Measurements from ENCODE around the gene SORCS2.

Gene SORCS2

GRCh38 chr4:7270121-7270520 is 77.8 kb downstream of the SORCS2 start:
- H3K9me3 ChIP-seq (ENCODE audit: control insufficient read depth, insufficient read depth, low read length): peaks cover 4% of the 10 kb centered on the region; the same call in 1 of the 2 replicates
- no peaks in the 10 kb centered on the region for H3K36me3 ChIP-seq (ENCODE audit: insufficient read depth, low read length)
- H3K4me1 ChIP-seq (ENCODE audit: insufficient read depth, low read length): no peaks in the 10 kb centered on the region; the same call in 1 of the 2 replicates
- H3K9ac ChIP-seq (ENCODE audit: low read depth, low read length): no peak overlapping the region

GRCh38 chr4:7272404-7272803 is 80.1 kb downstream of the SORCS2 start:
- H3K9me3 ChIP-seq (ENCODE audit: control insufficient read depth, insufficient read depth, low read length): peaks cover 4% of the 10 kb centered on the region; the same call in 1 of the 2 replicates
- no peaks in the 10 kb centered on the region for H3K4me1 ChIP-seq (ENCODE audit: insufficient read depth, low read length)
- H3K9ac ChIP-seq (ENCODE audit: low read depth, low read length): no peak overlapping the region
- H3K36me3 ChIP-seq (ENCODE audit: insufficient read depth, low read length): no peaks in the 10 kb centered on the region

GRCh38 chr4:7273738-7274297 is 81.5 kb downstream of the SORCS2 start:
- H3K9me3 ChIP-seq (ENCODE audit: control insufficient read depth, insufficient read depth, low read length): peaks cover 4% of the 10 kb centered on the region; the same call in 1 of the 2 replicates
- no peaks in the 10 kb centered on the region for H3K36me3 ChIP-seq (ENCODE audit: insufficient read depth, low read length)
- no peaks in the 10 kb centered on the region for H3K4me1 ChIP-seq (ENCODE audit: insufficient read depth, low read length)
- no peak overlapping the region for H3K9ac ChIP-seq (ENCODE audit: low read depth, low read length)

- Histone ChIP-seq H3K4me1 (ENCODE audit: insufficient read depth, low read length) (no peaks in the 10 kb centered on the region), H3K9me3 (ENCODE audit: control insufficient read depth, insufficient read depth, low read length) (peaks cover 4% of the 10 kb centered on the region; the same call in 1 of the 2 replicates), H3K9ac (ENCODE audit: low read depth, low read length) (no peak overlapping the region), H3K36me3 (ENCODE audit: insufficient read depth, low read length) (no peaks in the 10 kb centered on the region)
These were observed 82.7 kb downstream of the SORCS2 start for GRCh38 chr4:7275067-7275466.

GRCh38 chr4:7275490-7276154 is 83.3 kb downstream of the SORCS2 start:
- Histone ChIP-seq H3K9ac (ENCODE audit: low read depth, low read length) (no peak overlapping the region), H3K9me3 (ENCODE audit: control insufficient read depth, insufficient read depth, low read length) (peaks cover 2% of the 10 kb centered on the region; the same call in 1 of the 2 replicates), H3K36me3 (ENCODE audit: insufficient read depth, low read length) (no peaks in the 10 kb centered on the region), H3K4me1 (ENCODE audit: insufficient read depth, low read length) (no peaks in the 10 kb centered on the region; the same call in 1 of the 2 replicates)

- Histone ChIP-seq H3K9ac (ENCODE audit: low read depth, low read length) (no peak overlapping the region), H3K4me1 (ENCODE audit: insufficient read depth, low read length) (no peaks in the 10 kb centered on the region; the same call in 1 of the 2 replicates), H3K9me3 (ENCODE audit: control insufficient read depth, insufficient read depth, low read length) (no peaks in the 10 kb centered on the region; the same call in 1 of the 2 replicates), H3K36me3 (ENCODE audit: insufficient read depth, low read length) (no peaks in the 10 kb centered on the region)
These were observed 84.2 kb downstream of the SORCS2 start for GRCh38 chr4:7276515-7276914.

GRCh38 chr4:7278071-7278765 is 85.9 kb downstream of the SORCS2 start:
- Histone ChIP-seq H3K9ac (ENCODE audit: low read depth, low read length) (no peak overlapping the region), H3K4me1 (ENCODE audit: insufficient read depth, low read length) (no peaks in the 10 kb centered on the region; the same call in 1 of the 2 replicates), H3K9me3 (ENCODE audit: control insufficient read depth, insufficient read depth, low read length) (no peaks in the 10 kb centered on the region), H3K36me3 (ENCODE audit: insufficient read depth, low read length) (no peaks in the 10 kb centered on the region)

GRCh38 chr4:7278981-7279380 is 86.6 kb downstream of the SORCS2 start:
- no peaks in the 10 kb centered on the region for H3K36me3 ChIP-seq (ENCODE audit: insufficient read depth, low read length)
- no peak overlapping the region for H3K9ac ChIP-seq (ENCODE audit: low read depth, low read length)
- H3K9me3 ChIP-seq (ENCODE audit: control insufficient read depth, insufficient read depth, low read length): no peaks in the 10 kb centered on the region
- H3K4me1 ChIP-seq (ENCODE audit: insufficient read depth, low read length): no peaks in the 10 kb centered on the region; the same call in 1 of the 2 replicates

- H3K9me3 ChIP-seq (ENCODE audit: control insufficient read depth, insufficient read depth, low read length): no peaks in the 10 kb centered on the region
- H3K36me3 ChIP-seq (ENCODE audit: insufficient read depth, low read length): no peaks in the 10 kb centered on the region
- H3K9ac ChIP-seq (ENCODE audit: low read depth, low read length): no peak overlapping the region
- no peaks in the 10 kb centered on the region; the same call in 1 of the 2 replicates for H3K4me1 ChIP-seq (ENCODE audit: insufficient read depth, low read length)
These were observed 87.6 kb downstream of the SORCS2 start for GRCh38 chr4:7279902-7280301.

GRCh38 chr4:7280926-7281690 is 88.8 kb downstream of the SORCS2 start:
- no peaks in the 10 kb centered on the region for H3K9me3 ChIP-seq (ENCODE audit: control insufficient read depth, insufficient read depth, low read length)
- H3K4me1 ChIP-seq (ENCODE audit: insufficient read depth, low read length): no peaks in the 10 kb centered on the region; the same call in 1 of the 2 replicates
- H3K9ac ChIP-seq (ENCODE audit: low read depth, low read length): no peak overlapping the region
- H3K36me3 ChIP-seq (ENCODE audit: insufficient read depth, low read length): no peaks in the 10 kb centered on the region

GRCh38 chr4:7281691-7282665 is 89.6 kb downstream of the SORCS2 start:
- H3K36me3 ChIP-seq (ENCODE audit: insufficient read depth, low read length): no peaks in the 10 kb centered on the region
- H3K9ac ChIP-seq (ENCODE audit: low read depth, low read length): no peak overlapping the region
- H3K9me3 ChIP-seq (ENCODE audit: control insufficient read depth, insufficient read depth, low read length): no peaks in the 10 kb centered on the region
- no peaks in the 10 kb centered on the region; the same call in 1 of the 2 replicates for H3K4me1 ChIP-seq (ENCODE audit: insufficient read depth, low read length)

GRCh38 chr4:7282786-7283440 is 90.6 kb downstream of the SORCS2 start:
- H3K4me1 ChIP-seq (ENCODE audit: insufficient read depth, low read length): no peaks in the 10 kb centered on the region; the same call in 1 of the 2 replicates
- no peak overlapping the region for H3K9ac ChIP-seq (ENCODE audit: low read depth, low read length)
- no peaks in the 10 kb centered on the region for H3K36me3 ChIP-seq (ENCODE audit: insufficient read depth, low read length)
- no peaks in the 10 kb centered on the region for H3K9me3 ChIP-seq (ENCODE audit: control insufficient read depth, insufficient read depth, low read length)
